A549 (cell line): ENCODE data around the gene GLIPR1. TPM values are rescaled to one million over a fixed set of nuclear protein-coding genes. Genes with fewer than 3 reads are reported as not detected.

ENCODE experiments used
- ATAC-seq, 2 experiments: fragments of 200-7000 bp in 1 of 2; fragments of >200 bp in 1 of 2; cut with Nextera tagmentation in 1 of 2; cut with Tn5 transposase in 1 of 2; 3 replicates each; pipeline versions ENCODE4 v1.8.0 to v1.9.1; 2018 to 2020; ENCODE audit warnings: mild to moderate bottlenecking in 1 of 2, moderate library complexity in 1 of 2
- CTCF ChIA-PET: fragments of 300-600 bp; sonication (Branson Sonifier 250); formaldehyde crosslinking; extraction: SDS; loops from one replicate; lab custom pipeline; 2021; ENCODE audit warnings: antibody characterized with exemption, inconsistent platforms; lab: Yijun Ruan, JAX
- POLR2A ChIA-PET: fragments of 350-600 bp; formaldehyde crosslinking; extraction: SDS; loops from one replicate; lab custom pipeline; 2021; ENCODE audit warnings: antibody characterized with exemption, inconsistent platforms; lab: Yijun Ruan, JAX
- DNase-seq, 2 experiments: peaks; one replicate each; pipeline versions ENCODE4 v3.0.0 to v3.0.0-alpha.2; 2011 to 2016; ENCODE audit warnings: low read depth in 1 of 2, low spot score in 1 of 2
- FAIRE-seq: peaks from 2 replicates; lab custom pipeline; 2011; peaks lifted over from hg19 to GRCh38; lab: Jason Lieb, UNC
- H3K27ac ChIP-seq, 2 experiments: fragments of >200 bp; sonication (Bioruptor Twin); formaldehyde crosslinking; 3 replicates each; pipeline ENCODE4 v1.5.1; 2016 to 2017
- H3K4me1 ChIP-seq: fragments of >200 bp; sonication (Bioruptor Twin); formaldehyde crosslinking; 3 replicates; pipeline ENCODE4 v1.6.1; 2016
- H3K4me2 ChIP-seq: fragments of >200 bp; sonication (Bioruptor Twin); formaldehyde crosslinking; 3 replicates; pipeline ENCODE4 v1.6.1; 2016
- H3K4me3 ChIP-seq: fragments of >200 bp; sonication (Bioruptor Twin); formaldehyde crosslinking; 3 replicates; pipeline ENCODE4 v1.5.1; 2016
- H3K9me3 ChIP-seq: fragments of >200 bp; sonication (Bioruptor Twin); formaldehyde crosslinking; 3 replicates; pipeline ENCODE4 v1.6.1; 2016
- ATOH8 ChIP-seq: fragments of 250-450 bp; sonication (Bioruptor Pico); IDR thresholded peaks from 2 replicates; pipeline ENCODE4 v1.5.0; 2020; ENCODE audit warnings: low read depth, mild to moderate bottlenecking, moderate library complexity
- CBX2 ChIP-seq: fragments of 200-600 bp; sonication (generic); IDR thresholded peaks from 2 replicates; pipeline ENCODE4 v1.6.1; 2016; ENCODE audit warnings: low read depth, mild to moderate bottlenecking, borderline replicate concordance
- CEBPB ChIP-seq, 2 experiments: fragments of >200 bp in 1 of 2; sonication (Bioruptor Twin) in 1 of 2; formaldehyde crosslinking in 1 of 2; IDR thresholded peaks; 2 replicates each; pipeline ENCODE4 v1.6.1; 2012 to 2016
- CHD4 ChIP-seq: fragments of 200-600 bp; sonication (generic); IDR thresholded peaks from 2 replicates; pipeline ENCODE4 v1.6.1; 2016; ENCODE audit warnings: antibody characterized with exemption, mild to moderate bottlenecking, borderline replicate concordance
- E2F6 ChIP-seq: IDR thresholded peaks from 2 replicates; pipeline ENCODE4 v1.6.1; 2012; ENCODE audit warnings: low read depth, borderline replicate concordance
- ELK1 ChIP-seq: fragments of 150-350 bp; IDR thresholded peaks from 2 replicates; pipeline ENCODE4 v1.6.1; 2014; ENCODE audit warnings: low read depth, mild to moderate bottlenecking, low read length
- EP300 ChIP-seq, 2 experiments: fragments of >200 bp; sonication (Bioruptor Twin); formaldehyde crosslinking; IDR thresholded peaks; 2 replicates in 1 of 2; 3 replicates in 1 of 2; pipeline ENCODE4 v1.6.1; 2016 to 2017
- FOXS1 ChIP-seq: fragments of 250-450 bp; sonication (Bioruptor Pico); IDR thresholded peaks from 2 replicates; pipeline ENCODE4 v1.5.0; 2020; ENCODE audit warnings: mild to moderate bottlenecking, moderate library complexity
- GATA3 ChIP-seq: IDR thresholded peaks from 2 replicates; pipeline ENCODE4 v1.6.1; 2012; ENCODE audit warnings: borderline replicate concordance
- HDAC2 ChIP-seq: fragments of 200-600 bp; sonication (generic); IDR thresholded peaks from 2 replicates; pipeline ENCODE4 v1.6.1; 2016
- HES2 ChIP-seq: fragments of >200 bp; sonication (Bioruptor Twin); formaldehyde crosslinking; IDR thresholded peaks from 2 replicates; pipeline ENCODE4 v1.6.1; 2016
- HOXB5 ChIP-seq: fragments of 250-450 bp; sonication (Bioruptor Pico); IDR thresholded peaks from 2 replicates; pipeline ENCODE4 v1.5.0; 2020; ENCODE audit warnings: mild to moderate bottlenecking, moderate library complexity
- JUNB ChIP-seq: fragments of >200 bp; sonication (Bioruptor Twin); formaldehyde crosslinking; IDR thresholded peaks from 2 replicates; pipeline ENCODE4 v1.6.1; 2016
- KDM1A ChIP-seq: fragments of 200-600 bp; sonication (generic); IDR thresholded peaks from 2 replicates; pipeline ENCODE4 v1.6.1; 2016; ENCODE audit warnings: low read depth, mild to moderate bottlenecking
- MAX ChIP-seq: IDR thresholded peaks from 2 replicates; pipeline ENCODE4 v1.6.1; 2012
- NFE2L2 ChIP-seq: fragments of 150-350 bp; conservative IDR thresholded peaks from 2 replicates; pipeline ENCODE4 v1.6.1; 2014; ENCODE audit warnings: low read length
- NPAS2 ChIP-seq: fragments of 250-450 bp; sonication (Bioruptor Pico); IDR thresholded peaks from 2 replicates; pipeline ENCODE4 v1.8.0; 2022; ENCODE audit warnings: mild to moderate bottlenecking, moderate library complexity, borderline replicate concordance
- POLR2A ChIP-seq: IDR thresholded peaks from 2 replicates; pipeline ENCODE4 v1.6.1; 2012; ENCODE audit warnings: mild to moderate bottlenecking, low read length
- RARB ChIP-seq: fragments of 250-450 bp; sonication (Bioruptor Pico); IDR thresholded peaks from 2 replicates; pipeline ENCODE4 v1.8.0; 2021; ENCODE audit warnings: mild to moderate bottlenecking, moderate library complexity
- RCOR1 ChIP-seq: fragments of 150-350 bp; IDR thresholded peaks from 2 replicates; pipeline ENCODE4 v1.6.1; 2014; ENCODE audit warnings: antibody characterized with exemption, low read length, low read depth
- RFX5 ChIP-seq: fragments of 450-650 bp; IDR thresholded peaks from 2 replicates; pipeline ENCODE4 v1.7.1; 2014; ENCODE audit warnings: antibody characterized with exemption, mild to moderate bottlenecking, moderate library complexity
- SREBF2 ChIP-seq: fragments of 450-650 bp; IDR thresholded peaks from 2 replicates; pipeline ENCODE4 v1.6.1; 2014; ENCODE audit warnings: mild to moderate bottlenecking, moderate library complexity
- TFCP2L1 ChIP-seq: fragments of 250-450 bp; sonication (Bioruptor Pico); IDR thresholded peaks from 2 replicates; pipeline ENCODE4 v1.5.0; 2021; ENCODE audit warnings: mild to moderate bottlenecking
- TP53 ChIP-seq: fragments of 250-450 bp; sonication (Bioruptor Pico); IDR thresholded peaks from 2 replicates; pipeline ENCODE4 v1.5.0; 2021; ENCODE audit warnings: mild to moderate bottlenecking, moderate library complexity
- ZSCAN20 ChIP-seq: fragments of 250-450 bp; sonication (Bioruptor Pico); IDR thresholded peaks from 2 replicates; pipeline ENCODE4 v1.8.0; 2022; ENCODE audit warnings: mild to moderate bottlenecking, moderate library complexity
- WGBS: methylation state at CpG from one replicate; pipeline ENCODE4 v1.1.6; 2017; ENCODE audit errors: missing lambda C conversion rate; 5-methylcytosine and 5-hydroxymethylcytosine counted together
- polyA plus RNA-seq, 4 experiments: library from polyadenylated mRNA; depleted of rRNA in 3 of 4; stranded (reverse); fragments of >200 nt; fragmentation: RNase III in 1 of 4; extraction: RNeasy Plus Mini Kit Qiagen cat#74134 plus additional on column Dnase treatment in 1 of 4; gene quantifications; 2 replicates in 3 of 4; 3 replicates in 1 of 4; pipeline ENCODE4 v1.2.3, GENCODE V29; 2011 to 2017

GLIPR1 gene
- polyA plus RNA-seq, 2 of the 4 experiments (the other 2 are of a cell fraction) = 42.2 to 44.5 TPM

GRCh38 chr12:75529826-75530225 lies 49.3 kb downstream of the GLIPR1 start (continued):
- TF ChIP-seq KDM1A = no peak
- TF ChIP-seq CEBPB (IDR thresholded peaks at IDR 0.05) = no peak
- no peak for TF ChIP-seq RFX5

- ChIA-PET POLR2A (no interaction called here), CTCF (no interaction called here)
- H3K27ac ChIP-seq = no peak overlapping the region
- no peak overlapping the region for H3K4me2 ChIP-seq
- H3K9me3 ChIP-seq = no peaks in the 10 kb centered on the region
- no peaks in the 10 kb centered on the region for H3K4me1 ChIP-seq
- DNase-seq (no peak), FAIRE-seq (no peak), ATAC-seq (no peak)
- WGBS = 89% methylated on average over 2 of the region's 2 CpGs
- TF ChIP-seq MAX (no peak), E2F6 (no peak), TFCP2L1 (CRISPR knock-in tag) (no peak), JUNB (no peak), SREBF2 (no peak), RCOR1 (no peak), EP300 (IDR thresholded peaks at IDR 0.05) (no peak), CHD4 (no peak), HOXB5 (CRISPR knock-in tag) (no peak), FOXS1 (CRISPR knock-in tag) (no peak)
- no peak overlapping the region for H3K4me3 ChIP-seq
Observed at GRCh38 chr12:75533239-75533638, 52.7 kb downstream of the GLIPR1 start.

GRCh38 chr12:75539889-75540288 lies 59.3 kb downstream of the GLIPR1 start:
- Histone ChIP-seq H3K4me3 (no peak overlapping the region), H3K27ac (no peak overlapping the region), H3K9me3 (no peaks in the 10 kb centered on the region), H3K4me1 (no peaks in the 10 kb centered on the region), H3K4me2 (no peak overlapping the region)
- no peak for ATAC-seq
- FAIRE-seq = no peak
- 54% methylated on average over 2 of the region's 2 CpGs for WGBS
- no peak for TF ChIP-seq ZSCAN20
- no peak for TF ChIP-seq ATOH8 (CRISPR knock-in tag)
- no peak for TF ChIP-seq ELK1
- no peak for TF ChIP-seq TP53 (CRISPR knock-in tag)
- TF ChIP-seq HDAC2 = no peak
- TF ChIP-seq POLR2A = no peak
- TF ChIP-seq E2F6 = no peak
- TF ChIP-seq NFE2L2 = no peak
- TF ChIP-seq RARB = no peak
- POLR2A ChIA-PET = no interaction called here
- CTCF ChIA-PET = no interaction called here
- no peak for DNase-seq

- H3K4me1 ChIP-seq = no peaks in the 10 kb centered on the region
- H3K4me2 ChIP-seq = no peak overlapping the region
- ChIA-PET POLR2A (interaction anchor here (0.8 kb wide), 1 partner anchor 489 kb away, joined by 4 read pairs; the partner anchor contains the start of gene PHLDA1), CTCF (interaction anchor here (0.8 to 1.9 kb wide), 4 partner anchors 16 to 488 kb away, joined by 3 to 11 read pairs (median 4); partner anchors contain the start of gene PHLDA1)
- H3K4me3 ChIP-seq = no peak overlapping the region
- no peak overlapping the region for H3K27ac ChIP-seq
- TF ChIP-seq GATA3 = no peak
- no peak for TF ChIP-seq HES2
- no peak for TF ChIP-seq NPAS2
- no peak for TF ChIP-seq CBX2
- DNase-seq = no peak
- 56% methylated on average over 1 of the region's 1 CpG for WGBS
- H3K9me3 ChIP-seq = no peaks in the 10 kb centered on the region
- no peak for FAIRE-seq
- ATAC-seq = no peak
Observed at GRCh38 chr12:75542942-75543341, 62.4 kb downstream of the GLIPR1 start.
